Left ventricle myocardium inferior (tissue), 1 donor: ENCODE results near the gene RBM48. TPM values are rescaled to one million over a fixed set of nuclear protein-coding genes. Genes with fewer than 3 reads are reported as not detected.
"Not testable (repeated sequence)": the region's sequence is repeated elsewhere in the genome, so short reads cannot be mapped to it uniquely, and the experiment has no call there.

Experiments used
- DNase-seq: peaks from one replicate; pipeline ENCODE4 v3.0.0-alpha.2; 2020
- H3K27ac ChIP-seq: fragments of 200-600 bp; replicated peaks from 2 replicates; pipeline ENCODE4 v1.8.0; 2021
- H3K27me3 ChIP-seq: fragments of 200-600 bp; 2 replicates; pipeline ENCODE4 v1.8.0; 2021; ENCODE audit warnings: low read depth
- H3K36me3 ChIP-seq: fragments of 200-600 bp; 2 replicates; pipeline ENCODE4 v1.8.0; 2021
- H3K4me1 ChIP-seq: fragments of 200-600 bp; 2 replicates; pipeline ENCODE4 v1.8.0; 2021
- H3K4me3 ChIP-seq: fragments of 200-600 bp; 2 replicates; pipeline ENCODE4 v1.8.0; 2021; ENCODE audit warnings: mild to moderate bottlenecking, moderate library complexity
- H3K9me3 ChIP-seq: fragments of 200-600 bp; replicated peaks from 2 replicates; pipeline ENCODE4 v1.8.0; 2021
- intact Hi-C: fragments of 100-400 bp; cut with micrococcal nuclease; formaldehyde crosslinking; loops from one replicate; pipeline ENCODE4 v1.11.0; 2022
- long read RNA-seq: library from polyadenylated mRNA; unstranded; transcript quantifications from one replicate; pipeline ENCODE4 v2.0.0, GENCODE V29; 2021
- total RNA-seq: library from RNA; stranded (reverse); fragmentation: NEBNext Ultra II Directional; extraction: Animal tissue kit (Norgen Biotek cat#: 25700); gene quantifications from one replicate; pipeline ENCODE4 v1.2.1, GENCODE V29; 2021
- TF ChIP-seq, protein P1 (sequence below): fragments of 200-600 bp; IDR thresholded peaks from 2 replicates; pipeline ENCODE4 v1.8.0; 2021; ENCODE audit warnings: antibody characterized with exemption, mild to moderate bottlenecking, borderline replicate concordance
- donor health status: DM: no; HTN: yes; CAD: no; lungs with severe emphysema.

Gene RBM48
- total RNA-seq, result 14.1 TPM
- long read RNA-seq, transcript RBM48-201 (5 exons, 1,742 nt), result major isoform, 20 of 22 reads
- long read RNA-seq, partial matches to known transcripts, result 0 of 22 reads
- long read RNA-seq, other reads (novel, unspliced or antisense), result 2 of 22 reads

DNA sequence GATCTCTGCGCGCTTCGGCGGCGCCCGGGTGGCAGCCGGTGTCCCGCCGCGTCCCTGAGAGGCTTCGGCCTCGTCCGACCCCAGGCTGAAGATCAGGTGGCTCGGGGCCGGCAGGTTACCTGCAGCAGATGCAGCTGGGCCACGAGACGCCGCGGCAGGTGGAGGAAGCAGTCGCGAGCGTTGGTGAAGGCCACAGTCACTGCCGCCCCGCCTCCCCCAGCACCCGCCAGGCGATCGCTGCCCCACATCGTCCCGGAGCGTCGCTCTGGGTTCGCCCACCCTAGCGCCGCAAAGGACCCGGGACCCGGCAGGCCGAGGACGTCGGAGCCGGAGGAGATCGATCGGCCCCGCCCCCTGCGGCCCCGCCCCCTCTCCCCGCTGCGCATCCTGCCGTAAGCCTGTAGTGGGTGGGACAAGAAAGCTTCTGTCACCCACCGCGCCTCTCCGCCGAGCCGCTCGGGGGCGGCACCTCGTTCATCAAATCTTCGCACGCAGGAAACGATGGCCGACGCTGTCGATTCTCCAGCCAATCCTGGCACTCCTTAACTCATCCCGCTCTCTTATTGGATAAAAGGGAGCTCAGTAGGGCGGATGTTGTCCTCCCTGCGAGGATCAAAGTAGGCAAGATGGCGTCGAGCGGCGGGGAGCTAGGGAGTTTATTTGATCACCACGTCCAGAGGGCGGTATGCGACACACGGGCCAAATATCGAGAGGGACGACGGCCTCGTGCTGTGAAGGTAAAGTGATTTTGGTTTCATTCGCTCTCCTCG, at the start of gene RBM48, which contains the start of gene PEX1:
RBM48 (plus strand) TSS at position 608 of the 770 bp plus-strand sequence; CDS start at position 627, 19 bp downstream.
PEX1 (minus strand) TSS at position 333 of the 770 bp plus-strand sequence; CDS start at position 248, 85 bp downstream.
- Histone ChIP-seq H3K9me3 (no peaks in the 10 kb centered on the region), H3K27ac (peak within 1 kb of the TSS; percentile 90), H3K4me1 (peaks cover 51% of the 10 kb centered on the region), H3K36me3 (peaks cover 38% of the 10 kb centered on the region), H3K4me3 (peak within 1 kb of the TSS; percentile 86), H3K27me3 (no peaks in the 10 kb centered on the region)
- intact Hi-C loops, result no loop called here
- TF ChIP-seq, protein P1, sequence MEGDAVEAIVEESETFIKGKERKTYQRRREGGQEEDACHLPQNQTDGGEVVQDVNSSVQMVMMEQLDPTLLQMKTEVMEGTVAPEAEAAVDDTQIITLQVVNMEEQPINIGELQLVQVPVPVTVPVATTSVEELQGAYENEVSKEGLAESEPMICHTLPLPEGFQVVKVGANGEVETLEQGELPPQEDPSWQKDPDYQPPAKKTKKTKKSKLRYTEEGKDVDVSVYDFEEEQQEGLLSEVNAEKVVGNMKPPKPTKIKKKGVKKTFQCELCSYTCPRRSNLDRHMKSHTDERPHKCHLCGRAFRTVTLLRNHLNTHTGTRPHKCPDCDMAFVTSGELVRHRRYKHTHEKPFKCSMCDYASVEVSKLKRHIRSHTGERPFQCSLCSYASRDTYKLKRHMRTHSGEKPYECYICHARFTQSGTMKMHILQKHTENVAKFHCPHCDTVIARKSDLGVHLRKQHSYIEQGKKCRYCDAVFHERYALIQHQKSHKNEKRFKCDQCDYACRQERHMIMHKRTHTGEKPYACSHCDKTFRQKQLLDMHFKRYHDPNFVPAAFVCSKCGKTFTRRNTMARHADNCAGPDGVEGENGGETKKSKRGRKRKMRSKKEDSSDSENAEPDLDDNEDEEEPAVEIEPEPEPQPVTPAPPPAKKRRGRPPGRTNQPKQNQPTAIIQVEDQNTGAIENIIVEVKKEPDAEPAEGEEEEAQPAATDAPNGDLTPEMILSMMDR, result peak; percentile 56
- peak; percentile 96 for DNase-seq

DNA sequence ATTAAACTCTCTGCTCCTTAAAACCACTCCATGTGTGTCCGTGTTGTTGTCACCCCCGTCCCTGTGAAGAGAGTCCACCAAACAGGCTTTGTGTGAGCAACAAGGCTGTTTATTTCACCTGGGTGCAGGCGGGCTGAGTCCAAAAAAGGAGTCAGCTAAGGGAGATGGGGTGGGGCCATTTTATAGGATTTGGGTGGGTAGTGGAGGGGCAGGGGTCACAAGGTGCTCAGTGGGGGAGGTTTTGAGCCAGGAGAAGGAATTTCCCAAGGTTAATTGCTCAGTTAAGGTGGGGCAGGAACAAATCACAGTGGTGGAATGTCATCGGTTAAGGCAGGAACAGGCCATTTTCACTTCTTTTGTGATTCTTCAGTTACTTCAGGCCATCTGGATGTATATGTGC, 49.4 kb upstream of the RBM48 start:
- DNase-seq, intact Hi-C loops, H3K4me1 ChIP-seq, H3K27me3 ChIP-seq, H3K9me3 ChIP-seq, H3K4me3 ChIP-seq, H3K27ac ChIP-seq: not testable (repeated sequence)
- H3K36me3 ChIP-seq, result peaks cover 28% of the 10 kb centered on the region

DNA sequence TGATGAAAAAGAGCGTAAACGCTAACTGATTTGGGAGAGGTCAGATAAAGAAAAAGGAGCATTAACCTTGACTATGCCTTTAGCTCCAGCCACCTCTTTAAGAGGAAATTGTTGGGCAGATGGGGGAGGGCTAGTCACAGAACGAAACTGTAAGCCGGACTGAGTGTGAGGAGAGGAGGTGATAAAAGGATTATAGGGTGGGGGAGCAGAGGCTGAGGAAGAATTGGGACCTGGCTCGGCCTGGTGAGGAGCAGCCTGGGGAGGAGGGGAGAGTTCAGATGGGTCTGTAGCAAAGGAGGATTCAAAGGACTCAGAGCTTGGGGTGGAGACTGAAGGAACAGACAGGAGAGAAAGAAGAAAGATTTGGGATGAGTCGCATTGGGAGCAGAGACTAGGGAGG, 45.0 kb upstream of the RBM48 start:
- H3K27me3 ChIP-seq, intact Hi-C loops, H3K4me3 ChIP-seq, DNase-seq, H3K27ac ChIP-seq, H3K9me3 ChIP-seq: not testable (repeated sequence)
- H3K36me3 ChIP-seq, result peaks cover 30% of the 10 kb centered on the region
- H3K4me1 ChIP-seq, result peaks cover 15% of the 10 kb centered on the region

DNA sequence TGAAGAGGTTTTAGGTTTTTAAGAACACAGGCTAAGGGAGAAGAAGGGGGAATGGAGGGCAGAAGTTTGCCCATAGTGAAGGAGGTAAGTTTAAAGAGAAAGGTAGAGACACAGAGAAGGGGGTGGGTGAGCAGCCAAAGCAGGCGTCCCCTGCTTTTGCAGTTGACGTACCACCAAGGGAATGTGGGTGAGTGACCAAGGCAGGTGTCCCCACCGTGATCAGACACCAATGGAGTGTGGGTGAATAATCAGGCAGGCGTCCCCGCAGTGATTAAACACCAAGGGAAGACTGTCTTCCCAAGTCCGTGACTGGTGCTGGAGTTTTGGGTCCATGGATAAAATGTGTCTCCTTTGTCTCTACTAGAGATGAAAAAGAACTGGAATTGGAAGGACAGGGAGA, 44.4 kb upstream of the RBM48 start:
- H3K4me3 ChIP-seq, DNase-seq, intact Hi-C loops, H3K27ac ChIP-seq, H3K9me3 ChIP-seq, H3K27me3 ChIP-seq: not testable (repeated sequence)
- Histone ChIP-seq H3K4me1 (peaks cover 15% of the 10 kb centered on the region), H3K36me3 (peaks cover 36% of the 10 kb centered on the region)

DNA sequence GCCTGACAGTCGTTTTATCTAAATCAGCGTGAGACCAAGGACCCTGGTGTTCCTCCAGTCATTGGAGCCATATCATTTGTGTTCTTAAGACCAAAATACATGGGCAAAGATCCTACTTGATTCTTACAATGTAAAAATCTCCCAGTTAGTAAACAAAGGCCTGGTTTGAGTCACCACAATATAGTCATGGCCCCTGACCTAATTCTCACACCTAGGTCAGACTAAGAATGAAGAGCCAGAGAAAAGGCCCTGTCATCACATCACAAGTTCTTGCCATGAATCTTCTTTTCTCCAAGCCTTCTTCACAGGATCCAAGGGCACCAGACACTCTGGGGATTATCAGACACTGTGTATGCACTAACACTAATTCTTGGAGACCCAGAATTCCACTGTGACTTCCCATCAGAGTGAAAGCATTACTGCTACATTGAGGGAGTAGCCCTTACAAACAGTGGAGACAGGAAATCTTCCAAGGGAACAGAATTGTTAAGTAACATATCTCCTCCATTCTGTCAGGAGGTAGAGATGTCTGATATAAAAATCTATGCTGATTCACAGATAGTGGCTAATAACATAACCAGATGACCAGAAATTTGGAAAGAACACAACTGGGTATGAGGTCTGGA, 43.2 kb upstream of the RBM48 start:
- DNase-seq, result no peak
- Histone ChIP-seq H3K27ac (peak overlapping the region; percentile 56), H3K4me1 (peaks cover 19% of the 10 kb centered on the region), H3K4me3 (no peak overlapping the region), H3K27me3 (no peaks in the 10 kb centered on the region), H3K9me3 (no peaks in the 10 kb centered on the region), H3K36me3 (peaks cover 46% of the 10 kb centered on the region)
- TF ChIP-seq, protein P1, result no peak
- intact Hi-C loops, result no loop called here

DNA sequence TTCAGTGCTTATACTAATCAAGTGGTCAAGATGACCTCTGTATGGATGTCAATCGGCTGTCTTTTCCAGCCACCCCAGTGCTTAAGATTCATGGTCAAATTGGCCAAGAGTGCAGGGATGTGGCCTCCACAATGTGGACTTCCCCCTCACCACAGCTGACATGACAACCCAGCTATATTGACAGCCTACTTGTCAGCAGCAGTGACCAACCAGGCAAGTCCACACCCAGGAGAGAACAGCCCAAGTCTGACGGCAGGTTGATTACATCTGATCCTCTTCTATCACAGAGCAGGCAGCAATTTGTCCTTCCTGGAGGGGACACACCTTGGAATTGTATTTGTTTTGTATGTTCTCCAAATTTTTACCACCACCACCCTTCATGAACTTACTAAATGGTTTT, 42.6 kb upstream of the RBM48 start:
- TF ChIP-seq, protein P1, result no peak
- H3K4me3 ChIP-seq, result no peak overlapping the region
- peak overlapping the region; percentile 56 for H3K27ac ChIP-seq
- peaks cover 19% of the 10 kb centered on the region for H3K4me1 ChIP-seq
- no peak for DNase-seq
- intact Hi-C loops, result no loop called here
- H3K36me3 ChIP-seq, result peaks cover 52% of the 10 kb centered on the region
- no peaks in the 10 kb centered on the region for H3K9me3 ChIP-seq
- H3K27me3 ChIP-seq, result no peaks in the 10 kb centered on the region

DNA sequence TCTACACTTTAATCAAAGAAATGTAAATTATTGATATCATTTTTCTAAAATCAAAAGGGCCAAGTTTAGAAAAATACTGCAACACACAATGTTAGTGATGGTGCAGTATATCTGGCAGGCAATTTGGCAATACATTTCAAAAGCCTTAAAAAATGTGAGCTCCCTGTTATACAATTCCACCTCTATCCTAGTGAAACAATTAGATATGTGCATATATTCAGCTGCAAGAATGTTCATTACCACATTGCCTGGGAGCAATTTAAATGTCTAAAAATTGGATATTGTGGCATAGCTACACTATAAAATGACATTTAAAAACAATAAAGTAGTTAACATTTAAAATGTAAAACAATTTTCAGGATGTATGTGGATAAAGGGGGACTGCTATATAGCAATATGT, 40.8 kb upstream of the RBM48 start:
- Histone ChIP-seq H3K27me3 (no peaks in the 10 kb centered on the region), H3K4me3 (no peak overlapping the region), H3K9me3 (no peaks in the 10 kb centered on the region), H3K4me1 (peaks cover 19% of the 10 kb centered on the region), H3K27ac (no peak overlapping the region), H3K36me3 (peaks cover 70% of the 10 kb centered on the region)
- TF ChIP-seq, protein P1, result no peak
- intact Hi-C loops, result no loop called here
- DNase-seq, result no peak
